Erythroblast (primary cell): ENCODE data around the gene TFEC.
"Not testable (repeated sequence)": the region's sequence is repeated elsewhere in the genome, so short reads cannot be mapped to it uniquely, and the experiment has no call there.

Experiments used
- DNase-seq, 2 experiments: peaks; one replicate each; lab custom pipeline; 2025; lab: John Stamatoyannopoulos, UW
- GATA1 ChIP-seq: IDR thresholded peaks from 2 replicates; pipeline ENCODE4 v1.6.1; 2011; ENCODE audit warnings: low read depth, mild to moderate bottlenecking, control low read depth, low read length, moderate library complexity
- POLR2A ChIP-seq: IDR thresholded peaks from 2 replicates; pipeline ENCODE4 v1.6.1; 2011; ENCODE audit warnings: mild to moderate bottlenecking, low read length

TFEC gene

GRCh38 chr7:115971506-115971905 lies 59.1 kb downstream of the TFEC start:
- DNase-seq, result no peak
- TF ChIP-seq POLR2A (no peak), GATA1 (no peak)

GRCh38 chr7:115968596-115968995 lies 62.0 kb downstream of the TFEC start:
- DNase-seq, result no peak
- TF ChIP-seq POLR2A, result no peak
- TF ChIP-seq GATA1, result no peak

DNA sequence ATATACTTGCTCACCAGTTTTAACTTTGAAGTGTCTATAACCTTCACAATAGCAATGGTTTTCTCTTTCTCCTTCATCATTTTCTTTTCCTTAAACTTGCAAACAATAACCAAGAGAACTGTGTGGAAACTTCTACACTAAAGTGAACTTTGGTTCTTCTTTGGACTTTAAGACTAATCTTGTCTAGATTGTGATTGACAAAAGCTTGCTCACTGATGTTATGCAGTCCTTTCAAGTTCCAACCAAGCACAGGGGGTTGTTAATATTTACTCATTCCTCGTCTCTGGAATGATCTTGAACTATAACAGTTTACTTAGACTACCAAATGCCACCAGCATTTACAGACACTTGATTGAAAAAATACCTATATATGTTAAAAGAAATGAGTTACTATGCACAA lies 62.4 kb downstream of the TFEC start:
- TF ChIP-seq POLR2A (no peak), GATA1 (no peak)
- no peak for DNase-seq

DNA sequence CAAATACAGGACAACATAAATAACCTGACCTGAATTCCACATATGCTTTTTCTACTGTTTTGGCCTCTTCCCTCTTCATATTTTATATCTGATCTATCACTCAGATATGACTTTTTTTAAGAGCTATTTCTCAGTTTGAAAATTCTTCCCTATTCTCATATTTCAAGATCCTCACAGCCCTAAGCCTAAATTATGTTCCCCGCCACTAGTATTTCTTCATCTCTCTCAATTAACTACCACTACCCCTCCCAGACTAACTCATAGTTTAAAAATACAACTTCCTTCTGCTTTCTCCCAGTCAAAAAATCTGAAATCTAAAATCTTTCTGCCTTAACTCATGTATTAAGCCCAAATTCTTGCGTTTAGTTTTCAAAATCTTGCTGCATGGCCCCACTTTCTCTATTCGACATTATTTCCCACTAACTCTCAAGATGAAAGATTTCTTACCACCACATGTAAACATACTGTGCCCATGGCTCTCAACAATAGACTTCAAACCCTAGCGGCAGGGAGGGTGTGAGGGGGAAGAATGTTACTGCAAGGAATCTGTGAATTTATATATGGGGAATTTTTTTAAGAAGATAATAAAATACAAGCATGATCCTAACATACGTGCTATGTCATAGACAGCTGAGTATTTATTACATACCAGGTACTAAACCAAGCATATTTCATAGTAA lies 64.6 kb downstream of the TFEC start:
- no peak for DNase-seq
- no peak for TF ChIP-seq GATA1
- TF ChIP-seq POLR2A, result no peak

GRCh38 chr7:115965236-115965635 lies 65.3 kb downstream of the TFEC start:
- no peak for DNase-seq
- no peak for TF ChIP-seq POLR2A

DNA sequence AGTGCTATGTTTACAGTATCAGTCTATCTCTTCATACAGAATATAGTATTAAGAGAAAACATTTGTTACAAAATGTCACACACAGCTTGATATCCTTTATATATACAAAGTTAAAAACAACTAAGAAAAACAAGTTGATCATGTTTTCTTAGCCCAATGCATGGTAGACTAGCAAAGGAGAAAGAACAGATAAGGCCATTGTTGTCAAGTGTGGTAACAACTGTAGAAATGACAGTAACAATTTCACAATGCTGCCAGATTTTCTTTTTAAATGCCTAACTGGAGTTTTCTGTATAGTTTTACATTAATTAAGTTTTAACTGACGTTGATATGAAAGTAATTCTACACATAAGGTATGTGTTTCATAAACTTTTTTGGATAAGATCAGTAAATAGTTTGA lies 65.8 kb downstream of the TFEC start:
- no peak for DNase-seq
- no peak for TF ChIP-seq GATA1
- no peak for TF ChIP-seq POLR2A

DNA sequence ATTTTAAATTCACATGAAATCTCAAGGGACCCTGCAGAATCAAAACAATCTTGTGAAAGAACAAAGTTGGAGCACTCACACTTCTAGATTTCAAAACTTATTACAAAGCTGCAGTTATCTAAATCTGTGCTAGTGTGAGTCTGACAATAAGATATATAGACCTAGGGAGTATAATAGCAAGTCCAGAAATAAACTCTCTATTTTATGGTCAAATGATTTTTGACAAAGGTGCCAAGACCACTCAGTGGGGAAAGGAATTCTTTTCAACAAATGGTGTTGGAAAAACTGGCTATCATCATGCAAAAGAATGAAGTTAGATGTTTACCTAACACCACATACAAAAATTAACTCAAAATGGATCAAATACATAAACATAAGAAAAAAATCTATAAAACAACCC lies 68.2 kb downstream of the TFEC start:
- DNase-seq, result no peak
- TF ChIP-seq POLR2A (no peak), GATA1 (no peak)

GRCh38 chr7:115953592-115954255 lies 76.8 kb downstream of the TFEC start:
- TF ChIP-seq GATA1 (no peak), POLR2A (no peak)
- DNase-seq, result no peak

DNA sequence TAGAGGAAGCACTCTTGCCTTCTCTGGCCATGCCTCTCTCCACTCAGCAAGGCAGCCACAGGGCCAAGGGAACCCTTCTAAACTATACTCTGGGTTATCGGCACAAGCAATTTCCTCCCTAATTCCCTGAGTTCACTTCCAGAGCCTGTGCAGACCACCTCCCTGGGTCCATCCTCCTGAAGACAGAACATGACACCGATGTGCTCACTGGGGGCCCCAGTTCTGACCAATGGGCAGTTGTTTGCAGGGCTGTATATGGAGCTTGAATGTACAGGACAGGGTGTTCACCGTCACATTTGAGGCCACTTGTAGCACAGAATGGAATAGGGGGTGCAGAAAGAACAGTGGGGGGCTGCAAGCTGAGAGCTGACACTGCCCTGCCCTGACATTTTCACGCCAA lies 77.7 kb downstream of the TFEC start:
- TF ChIP-seq POLR2A (no peak), GATA1 (no peak)
- DNase-seq, result no peak

DNA sequence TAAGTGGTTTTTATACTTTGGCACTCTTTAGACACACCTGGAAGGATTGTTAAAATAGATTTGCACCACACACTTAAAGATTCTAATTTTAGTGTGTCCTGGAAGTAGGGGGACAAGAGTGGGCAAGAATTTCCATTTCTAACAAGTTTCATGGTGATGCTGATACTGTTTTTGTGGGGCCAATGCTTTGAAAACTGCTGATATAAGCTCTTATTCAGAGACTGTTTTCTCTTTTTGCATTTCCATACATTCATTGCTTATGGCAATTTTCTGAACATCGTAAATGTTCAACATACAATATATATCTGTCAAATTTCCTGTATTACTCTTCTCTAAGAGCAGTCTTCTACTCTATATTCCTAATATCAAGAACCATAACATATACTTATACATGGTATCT lies 79.0 kb downstream of the TFEC start:
- no peak for DNase-seq
- TF ChIP-seq GATA1 (no peak), POLR2A (no peak)

- TF ChIP-seq GATA1, result no peak
- TF ChIP-seq POLR2A, result no peak
- DNase-seq, result no peak
Measured at GRCh38 chr7:115941703-115942268, 88.8 kb downstream of the TFEC start.

DNA sequence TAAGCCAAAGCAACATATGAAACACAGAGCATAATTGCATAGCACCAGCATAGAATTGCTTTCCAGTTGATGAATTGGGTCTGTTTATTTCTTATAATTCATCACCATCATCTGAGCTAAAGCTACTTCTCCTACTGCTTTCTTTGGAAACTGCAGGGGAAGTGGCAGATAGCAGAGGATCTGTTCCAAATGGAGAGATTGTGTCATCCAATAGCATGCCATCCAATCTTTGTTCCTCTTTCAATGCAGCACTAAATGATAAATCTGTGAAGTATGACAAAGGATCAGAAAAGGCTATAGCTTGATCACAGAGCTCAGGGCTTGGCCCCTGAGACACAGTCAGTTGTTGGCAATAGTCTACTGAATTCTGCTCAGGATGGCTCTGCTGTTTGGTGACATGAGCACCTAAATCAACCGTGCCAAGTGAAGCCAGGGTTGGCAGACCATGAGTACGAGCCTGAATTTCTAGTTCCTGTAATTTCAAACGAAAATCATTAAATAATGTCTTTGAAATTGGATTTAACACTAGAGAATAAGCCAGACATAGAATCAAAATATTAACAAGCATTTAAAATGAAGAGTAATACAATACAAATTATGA lies 90.0 kb downstream of the TFEC start:
- DNase-seq, result no peak
- TF ChIP-seq POLR2A, result no peak
- TF ChIP-seq GATA1, result no peak

DNA sequence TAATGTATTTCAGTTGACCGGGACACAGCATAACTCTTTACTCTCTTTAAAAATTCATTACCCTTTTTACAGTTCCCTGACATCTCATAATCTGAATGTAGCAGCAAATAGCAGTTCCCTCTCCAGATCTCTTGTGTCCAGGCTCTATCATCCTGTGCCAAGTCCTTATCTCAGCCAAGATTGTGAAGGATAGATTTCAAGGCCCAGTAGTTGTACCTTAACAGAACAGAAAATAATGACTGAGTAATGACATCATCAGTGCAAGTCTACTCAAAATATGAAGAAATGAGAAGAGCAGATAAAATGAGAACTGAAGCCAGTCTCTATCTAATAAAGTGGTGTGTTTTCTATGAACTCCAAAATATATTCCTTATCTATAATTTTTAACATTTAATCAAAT lies 92.6 kb downstream of the TFEC start:
- DNase-seq, result peak in 1 of 2 experiments; percentile 1
- TF ChIP-seq GATA1, result no peak
- no peak for TF ChIP-seq POLR2A

- no peak for TF ChIP-seq GATA1
- no peak for TF ChIP-seq POLR2A
- DNase-seq, result no peak
Measured at GRCh38 chr7:115933471-115933870, 97.1 kb downstream of the TFEC start.

DNA sequence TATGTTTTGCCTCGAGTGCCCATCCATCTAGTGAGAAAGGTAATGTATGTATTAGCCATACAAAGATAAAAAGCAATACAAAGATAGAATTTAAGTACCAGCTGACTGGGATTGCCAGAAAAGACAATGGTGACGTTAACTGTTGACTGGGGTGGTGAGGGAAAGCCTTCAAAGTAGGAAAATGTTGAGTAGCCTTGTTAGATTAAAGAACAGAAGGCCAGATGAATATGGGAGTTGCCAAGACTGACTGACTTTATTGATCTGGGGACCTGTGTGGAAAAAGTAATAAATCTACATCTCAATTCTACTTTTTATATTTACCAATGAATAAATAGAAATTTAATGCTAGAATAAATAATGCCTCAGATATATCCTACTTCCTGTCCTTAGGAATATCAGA lies 97.7 kb downstream of the TFEC start:
- no peak for TF ChIP-seq POLR2A
- TF ChIP-seq GATA1, result no peak
- DNase-seq, result no peak

- not testable (repeated sequence) for DNase-seq
Measured at GRCh38 chr7:115930184-115930583, 100.4 kb downstream of the TFEC start.

- not testable (repeated sequence) for DNase-seq
Measured at GRCh38 chr7:115929736-115930135, 100.8 kb downstream of the TFEC start.
